HG03439 (cell line): Measurements from ENCODE around the gene TMEM95.
"Not testable (repeated sequence)": the region's sequence is repeated elsewhere in the genome, so short reads cannot be mapped to it uniquely, and the experiment has no call there.

ENCODE experiments used
- ATAC-seq: cut with Tn5 transposase; IDR thresholded peaks from one replicate; pipeline ENCODE4 v1.9.1; 2021; ENCODE audit warnings: mild to moderate bottlenecking, moderate library complexity; ENCODE audit not compliant: unreplicated experiment

The TMEM95 gene

DNA sequence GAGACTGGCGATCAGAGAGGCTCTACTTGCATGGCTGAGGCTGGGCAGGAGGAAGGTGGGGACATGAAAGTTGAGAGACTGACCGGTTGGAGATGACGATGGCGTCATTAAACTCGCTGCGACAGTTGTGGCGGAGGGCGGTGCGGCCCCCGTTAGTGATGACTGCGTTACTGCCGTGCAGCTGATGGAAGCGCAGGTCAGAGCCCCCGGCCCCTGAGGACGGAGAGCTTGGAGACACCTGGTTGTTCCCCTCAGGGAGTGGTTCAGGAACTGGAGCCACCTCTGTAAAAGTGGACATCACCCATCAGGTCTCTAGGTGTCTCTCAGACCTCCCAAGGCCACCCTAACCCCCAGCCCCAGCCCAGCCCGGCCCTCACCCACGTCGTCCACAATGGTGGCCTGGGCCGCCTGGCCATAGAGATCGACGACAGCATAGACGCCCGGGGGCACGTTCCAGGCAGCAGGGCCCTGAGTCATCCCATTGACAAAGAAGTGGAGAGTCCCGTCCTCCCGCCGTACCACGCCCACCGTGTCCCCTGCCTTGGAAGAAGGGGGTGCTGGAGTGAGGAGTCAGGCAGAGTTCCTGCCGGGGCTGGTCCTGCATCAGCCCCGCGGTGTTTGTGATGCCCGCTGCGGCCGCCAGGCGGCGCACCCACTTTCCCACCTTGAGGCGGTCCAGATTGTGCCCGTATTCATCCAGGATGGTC, 31.1 kb upstream of the TMEM95 start:
- ATAC-seq: no peak

DNA sequence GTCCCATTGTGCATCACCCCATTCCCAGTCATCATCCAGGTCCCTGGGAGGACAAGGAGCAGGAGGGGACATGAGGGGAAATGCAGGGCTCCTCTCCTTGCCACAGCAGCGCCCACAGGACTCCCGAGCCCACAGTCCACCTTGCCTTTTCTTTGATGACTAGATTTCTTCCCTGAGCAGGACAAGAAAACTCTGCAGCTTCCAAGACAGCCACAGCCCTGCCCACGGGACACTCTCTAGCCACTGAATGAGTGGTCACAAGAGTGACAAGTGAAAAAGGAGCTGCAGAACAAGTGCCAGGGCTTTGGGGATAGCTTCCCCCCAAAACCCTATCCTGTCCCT, 30.5 kb upstream of the TMEM95 start:
- no peak for ATAC-seq

DNA sequence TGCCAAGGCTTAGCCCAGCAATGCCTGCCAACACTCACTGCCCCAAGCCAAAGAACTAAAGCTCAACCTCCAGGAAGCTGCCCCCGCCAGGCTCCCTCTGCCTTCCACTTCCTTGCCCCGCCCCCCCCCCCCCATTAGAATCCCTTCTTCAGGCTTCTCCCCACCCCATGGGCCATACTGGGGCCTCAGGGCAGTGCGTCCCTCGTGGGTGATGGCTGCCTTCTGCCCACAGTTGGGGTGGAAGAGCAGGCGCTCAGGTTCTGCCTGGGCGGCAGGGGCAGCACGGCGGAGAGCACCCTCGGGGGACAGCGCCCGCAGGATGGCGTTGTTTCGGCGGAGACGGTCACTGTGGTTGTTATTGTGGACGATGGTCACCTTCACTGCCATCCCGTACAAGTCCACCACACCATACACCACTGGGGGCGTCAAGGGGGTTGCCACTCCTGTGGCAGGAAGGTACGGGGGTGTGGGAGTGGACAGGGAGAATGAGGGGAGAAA, 29.9 kb upstream of the TMEM95 start:
- no peak for ATAC-seq

DNA sequence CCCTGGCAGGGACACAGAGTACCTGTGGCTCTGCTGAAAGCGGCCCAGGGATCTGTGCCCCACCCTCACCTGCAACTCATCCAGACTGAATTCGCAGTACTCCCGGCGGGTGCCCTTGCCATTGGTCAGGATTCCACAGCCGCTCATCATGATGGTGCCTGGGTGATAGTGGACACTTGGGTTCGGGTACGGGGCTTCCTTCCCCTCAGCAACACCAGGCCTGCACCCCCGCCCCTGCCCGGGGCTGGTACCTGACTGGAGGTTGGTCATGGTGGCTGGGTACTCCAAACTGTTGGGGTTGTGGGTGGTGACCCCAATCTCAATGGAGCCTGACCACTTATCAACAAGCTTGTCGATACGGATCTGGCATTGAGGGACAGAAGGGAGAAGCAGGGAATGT, 28.8 kb upstream of the TMEM95 start:
- ATAC-seq: no peak

DNA sequence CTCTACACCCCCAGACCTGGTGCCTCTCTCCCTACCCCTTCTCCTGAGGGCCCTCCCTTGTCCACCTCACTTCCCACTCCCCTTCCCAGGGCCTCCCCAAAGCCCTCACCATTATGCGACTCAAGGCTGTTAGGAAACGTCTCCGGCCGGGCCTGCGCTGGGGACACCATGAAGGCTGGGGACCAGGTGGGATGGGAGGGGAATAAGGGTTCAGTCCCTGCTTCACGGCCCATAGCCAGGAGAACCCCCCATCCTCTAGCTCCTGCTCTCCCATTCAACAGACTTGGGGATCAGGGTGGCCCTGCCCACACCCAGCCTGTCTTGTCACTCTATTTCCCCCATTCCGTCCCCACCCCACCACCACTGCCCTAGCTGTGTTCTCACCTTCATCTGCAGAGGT, 27.9 kb upstream of the TMEM95 start:
- no peak for ATAC-seq

DNA sequence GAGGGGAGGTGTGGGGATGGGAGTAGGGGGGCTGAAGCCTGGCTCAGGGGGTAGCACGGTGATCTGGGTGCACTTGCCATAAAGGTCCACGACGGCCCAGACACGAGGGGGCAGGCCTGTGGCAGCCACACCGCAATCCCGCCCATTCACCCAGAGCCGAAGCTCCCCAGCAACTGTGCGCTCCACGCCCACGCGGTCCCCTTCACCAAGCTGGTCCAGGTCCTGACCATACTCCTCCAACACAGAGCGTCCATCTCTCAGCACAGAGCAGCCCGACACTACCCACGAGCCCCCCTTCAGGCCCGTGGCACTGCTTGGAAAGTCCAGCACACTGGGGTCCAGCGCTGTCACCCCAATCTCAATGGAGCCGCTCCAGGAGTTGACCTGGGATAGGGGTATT, 27.5 kb upstream of the TMEM95 start:
- ATAC-seq: no peak

DNA sequence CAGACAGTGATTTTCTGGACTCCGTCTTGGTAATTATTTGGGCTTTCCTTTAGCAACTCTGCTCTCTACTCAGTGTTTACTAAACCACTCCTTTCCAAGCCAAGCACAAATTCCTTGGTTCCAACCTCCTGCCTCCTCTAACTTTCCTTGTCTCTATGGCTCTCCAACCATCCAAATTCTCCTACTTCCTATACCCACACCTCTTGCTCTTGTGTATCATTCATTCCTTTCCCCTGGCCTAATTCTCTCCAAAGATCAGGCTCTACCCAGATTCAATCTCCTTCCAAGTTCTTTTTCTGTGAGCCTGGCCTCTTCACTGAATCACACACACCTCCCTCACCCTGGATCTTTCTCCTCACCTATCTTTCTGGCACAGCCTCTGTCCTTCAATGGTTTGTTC, 26.9 kb upstream of the TMEM95 start:
- no peak for ATAC-seq

DNA sequence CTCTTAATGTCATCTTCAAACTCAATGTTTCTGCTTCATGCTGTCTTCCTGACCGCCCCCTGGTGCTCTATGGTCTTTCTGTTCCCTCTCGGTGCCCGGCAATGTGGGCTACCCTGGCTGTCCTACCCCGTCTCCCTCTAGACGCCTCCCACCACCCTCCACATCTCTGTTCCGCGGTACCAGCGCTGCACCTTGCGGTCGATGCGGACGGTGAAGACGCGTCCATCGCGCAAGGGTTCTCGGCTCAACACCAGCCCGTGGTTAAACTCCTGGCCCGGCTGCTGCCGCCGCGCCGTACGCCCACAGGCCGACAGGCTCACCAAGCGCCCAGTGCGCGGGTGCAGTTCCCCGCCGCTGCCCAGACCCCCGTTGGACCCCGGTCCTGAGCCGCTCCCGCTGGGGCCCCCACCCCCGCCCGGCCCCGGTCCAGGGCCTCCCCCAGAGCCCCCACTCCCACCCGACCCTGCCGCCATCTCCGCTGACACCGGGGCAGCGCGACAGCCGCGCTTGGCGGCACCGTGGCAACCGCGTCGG, 26.0 kb upstream of the TMEM95 start, which contains the start of gene NEURL4:
Gene NEURL4 (minus strand): TSS at position 496 of the 534 bp plus-strand sequence. CDS start 23 bp downstream, at position 473.
- peak; percentile 3 for ATAC-seq

DNA sequence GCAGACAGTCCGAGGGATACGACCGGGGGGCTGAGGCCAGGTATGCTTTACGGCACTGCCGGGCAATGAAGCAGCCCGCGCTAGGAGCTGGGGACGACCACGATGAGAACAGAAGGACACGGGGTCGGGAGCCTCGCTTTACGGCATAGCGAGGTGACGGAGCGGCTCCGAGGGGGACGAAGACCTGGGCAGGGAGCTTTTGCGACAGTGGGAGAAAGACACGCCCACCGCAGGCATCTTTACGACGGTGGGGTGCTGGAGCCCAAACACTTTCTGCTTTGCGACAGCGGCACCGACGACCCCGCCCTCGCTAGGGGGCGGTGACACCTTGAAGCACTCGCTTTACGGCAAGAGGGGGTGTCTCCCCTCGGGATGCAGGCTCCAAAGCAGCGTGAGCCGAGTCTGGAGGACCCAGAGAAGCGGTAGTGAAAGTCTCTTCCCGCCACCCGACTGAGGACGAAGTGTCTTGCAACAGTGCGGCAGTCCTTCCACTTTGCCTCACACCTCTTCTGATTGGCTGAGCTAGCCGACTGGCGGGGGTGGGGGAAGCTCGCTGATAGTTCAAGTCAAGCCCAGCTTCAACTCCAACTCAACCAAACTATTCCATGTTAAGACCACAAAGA, 25.5 kb upstream of the TMEM95 start:
- peak; percentile 61 for ATAC-seq

DNA sequence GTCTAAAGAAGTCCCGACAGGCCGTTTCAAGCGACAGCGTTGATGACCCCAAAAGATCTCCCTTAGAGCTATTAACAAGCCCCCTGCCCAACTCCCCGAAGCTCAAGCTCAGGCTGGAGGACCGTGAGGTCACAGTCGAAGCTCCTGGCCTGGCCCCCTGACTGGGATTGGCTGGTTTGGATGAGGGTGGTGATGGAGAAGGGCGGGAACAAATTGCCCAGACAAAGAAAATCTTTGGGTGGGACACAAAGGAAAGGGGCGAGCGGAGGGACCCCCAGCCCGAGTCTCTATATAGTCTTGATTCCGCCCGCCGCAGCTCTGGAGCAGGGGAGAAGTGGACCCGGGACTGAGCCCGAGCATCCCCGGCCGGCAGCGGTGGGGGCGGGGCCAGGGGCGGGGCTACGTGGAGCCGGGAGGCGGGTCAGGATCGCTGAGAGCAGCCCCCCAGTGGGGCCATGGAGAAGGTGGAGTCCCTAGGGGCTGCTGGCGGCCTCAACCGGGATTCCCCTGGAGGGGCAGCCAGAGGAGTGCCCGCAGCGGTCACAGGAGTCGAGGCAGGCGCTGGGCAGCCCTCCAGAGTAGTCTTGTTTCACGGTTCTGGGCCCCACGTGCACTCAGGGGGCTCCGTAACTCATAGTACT, 24.8 kb upstream of the TMEM95 start:
- ATAC-seq: peak; percentile 43

DNA sequence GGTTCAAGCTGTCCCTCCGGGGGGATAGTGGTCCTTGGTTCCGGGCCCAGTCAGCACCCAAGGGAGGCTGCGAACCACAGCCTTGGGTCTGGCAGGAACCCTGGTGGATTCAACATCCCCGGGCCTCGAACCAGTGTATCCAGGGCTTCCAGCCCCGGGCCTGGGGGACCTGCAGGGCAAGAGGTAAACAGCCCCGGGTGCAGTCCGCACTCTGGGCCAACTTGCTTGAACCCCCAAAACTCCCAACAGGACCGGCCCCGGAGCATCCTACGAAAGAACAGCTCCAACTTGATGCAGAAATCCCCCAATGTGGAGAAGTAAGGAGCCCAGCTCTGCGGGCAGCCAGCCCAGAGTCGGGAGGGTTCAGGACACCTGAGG, 24.3 kb upstream of the TMEM95 start:
- no peak for ATAC-seq

DNA sequence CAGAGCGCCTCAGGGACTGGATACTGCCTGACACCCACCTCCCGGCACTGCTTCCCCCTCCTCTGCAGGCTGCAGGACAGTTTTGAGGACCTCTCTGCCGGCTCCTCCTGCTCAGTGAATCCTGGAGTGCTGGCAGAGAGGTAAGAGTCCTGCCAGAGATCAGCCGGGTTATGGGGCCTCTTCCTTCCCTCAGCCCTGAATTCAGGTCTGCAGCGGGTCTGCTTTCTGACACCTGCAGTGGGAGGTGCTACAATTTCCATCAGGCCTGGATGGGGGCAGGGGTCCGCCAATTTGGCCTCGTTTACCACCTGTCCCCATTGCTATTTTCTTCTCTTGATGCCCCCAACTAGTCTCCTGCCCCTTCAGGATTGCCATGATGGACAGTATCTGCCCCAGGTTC, 22.8 kb upstream of the TMEM95 start:
- ATAC-seq: no peak

DNA sequence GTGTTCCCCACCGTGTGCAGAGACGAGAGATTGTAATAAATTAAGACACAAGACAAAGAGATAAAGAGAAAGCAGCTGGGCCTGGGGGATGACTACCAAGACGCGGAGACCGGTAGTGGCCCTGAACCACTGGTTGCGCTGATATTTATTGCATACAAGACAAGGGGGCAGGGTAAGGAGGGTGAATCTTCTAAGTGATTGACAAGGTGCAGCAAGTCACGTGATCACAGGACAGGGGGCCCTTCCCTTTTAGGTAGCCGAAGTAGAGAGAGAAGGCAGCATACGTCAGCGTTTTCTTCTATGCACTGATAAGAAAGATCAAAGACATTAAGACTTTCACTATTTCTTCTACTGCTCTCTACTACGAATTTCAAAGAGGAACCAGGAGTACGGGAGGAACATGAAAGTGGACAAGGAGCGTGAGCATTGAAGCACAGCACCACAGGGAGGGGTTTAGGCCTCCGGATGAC, 22.3 kb upstream of the TMEM95 start:
- not testable (repeated sequence) for ATAC-seq

DNA sequence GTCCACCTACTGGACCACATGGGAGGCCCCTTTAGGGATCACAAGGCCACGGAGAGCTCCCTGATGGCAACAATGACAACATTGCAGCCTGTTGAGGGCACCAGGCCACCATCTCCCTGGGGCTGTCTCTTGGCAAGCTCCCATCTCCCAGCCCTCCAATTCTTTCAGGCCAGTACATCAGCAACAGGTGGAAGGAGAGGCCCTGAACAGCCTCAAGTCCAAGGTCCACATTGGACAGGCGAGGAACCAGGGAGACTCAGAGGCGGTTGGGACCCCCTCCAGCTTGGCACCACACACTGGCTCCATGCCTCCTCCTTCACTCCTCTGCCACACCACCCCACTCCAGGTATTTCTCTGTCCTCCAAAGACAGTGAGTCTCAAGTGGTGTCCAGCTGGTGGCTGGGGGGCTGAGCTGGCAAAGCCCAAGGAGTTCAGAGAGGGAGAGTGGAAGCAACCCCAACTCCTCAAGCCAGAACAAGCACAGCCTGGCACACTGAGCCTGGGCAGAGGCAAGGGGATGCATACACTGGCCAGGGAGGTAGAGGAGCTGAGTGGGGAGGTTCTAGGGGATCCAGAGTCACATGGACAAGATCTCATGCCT, 19.9 kb upstream of the TMEM95 start:
- no peak for ATAC-seq

DNA sequence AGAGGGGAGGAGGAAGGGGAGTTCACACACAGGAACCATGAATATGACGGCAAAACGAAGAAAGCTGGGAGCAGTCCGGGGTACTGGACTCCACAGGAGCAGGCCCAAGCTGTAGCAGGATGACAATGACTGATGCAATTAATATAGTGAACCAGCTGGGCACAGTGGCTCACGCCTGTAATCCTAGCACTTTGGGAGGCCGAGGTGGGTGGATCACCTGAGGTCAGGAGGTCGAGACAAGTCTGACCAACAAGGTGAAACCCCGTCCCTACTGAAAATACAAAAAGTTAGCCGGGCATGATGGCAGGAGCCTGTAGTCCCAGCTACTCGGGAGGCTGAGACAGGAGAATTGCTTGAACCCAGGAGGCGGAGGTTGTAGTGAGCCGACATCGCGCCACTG, 19.2 kb upstream of the TMEM95 start:
- ATAC-seq: not testable (repeated sequence)

DNA sequence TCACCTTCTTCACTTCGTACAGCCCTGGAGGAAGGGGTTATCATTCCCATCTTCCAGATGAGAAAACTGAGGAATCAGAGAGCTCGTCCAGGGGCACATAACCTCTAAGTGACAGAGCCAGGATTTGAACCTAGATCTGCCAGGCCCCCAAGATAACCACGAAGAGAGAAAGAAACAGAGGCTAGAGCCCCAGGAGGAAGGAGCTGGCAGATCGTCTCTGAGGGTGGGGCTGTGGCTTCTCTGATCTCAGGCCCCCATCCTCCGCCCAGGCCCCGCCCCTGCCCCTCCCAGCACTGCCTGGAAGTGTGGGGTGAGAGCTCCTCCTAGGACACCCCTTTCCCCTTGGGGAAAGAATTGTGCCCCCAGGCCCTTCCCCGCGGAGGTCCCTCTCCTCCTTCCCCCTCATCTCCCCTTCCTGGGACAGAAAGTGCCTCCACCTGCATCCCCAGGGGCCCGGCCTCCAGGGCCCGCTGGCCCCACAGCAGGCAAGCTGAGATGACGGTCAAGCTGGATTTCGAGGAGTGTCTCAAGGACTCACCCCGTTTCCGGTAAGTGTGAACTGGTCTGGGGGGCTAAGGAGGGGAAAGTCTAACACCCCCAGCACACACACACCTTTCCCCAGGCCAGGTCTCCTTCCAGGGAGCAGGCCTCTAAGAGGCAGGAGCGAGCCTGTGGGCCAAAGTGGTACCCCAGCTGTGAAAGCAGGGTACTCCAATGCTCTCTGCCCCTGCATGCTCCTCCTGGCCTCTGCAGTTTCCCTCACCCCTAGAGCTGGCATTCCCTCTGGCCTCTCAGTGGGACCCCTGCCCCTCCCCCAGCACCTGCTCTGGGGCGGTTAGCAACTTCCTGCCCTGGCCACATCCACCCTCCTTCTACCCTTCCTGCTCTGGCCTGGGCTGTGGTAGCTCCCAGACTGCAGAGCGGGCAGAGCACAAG, 18.4 kb upstream of the TMEM95 start, which contains the start of gene ACAP1:
Gene ACAP1 (plus strand): TSS at position 290 of the 936 bp plus-strand sequence. CDS start 206 bp downstream, at position 496.
- peak; percentile 50 for ATAC-seq

DNA sequence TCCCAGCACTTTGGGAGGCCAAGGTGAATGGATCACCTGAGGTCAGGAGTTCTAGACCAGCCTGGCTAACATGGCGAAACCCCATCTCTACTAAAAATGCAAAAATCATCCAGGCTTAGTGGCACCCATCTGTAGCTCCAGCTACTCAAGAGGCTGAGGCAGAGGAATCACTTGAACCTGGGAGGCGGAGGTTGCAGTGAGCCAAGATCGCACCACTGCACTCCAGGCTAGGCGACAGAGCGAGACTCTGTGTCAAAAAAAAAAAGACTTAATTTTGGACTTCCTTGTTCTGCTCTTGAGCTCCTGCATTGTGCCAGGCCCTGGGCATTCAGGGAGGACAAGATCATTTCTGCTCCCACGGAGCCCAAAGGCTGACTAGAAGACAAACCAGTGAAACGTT, 17.4 kb upstream of the TMEM95 start:
- not testable (repeated sequence) for ATAC-seq

DNA sequence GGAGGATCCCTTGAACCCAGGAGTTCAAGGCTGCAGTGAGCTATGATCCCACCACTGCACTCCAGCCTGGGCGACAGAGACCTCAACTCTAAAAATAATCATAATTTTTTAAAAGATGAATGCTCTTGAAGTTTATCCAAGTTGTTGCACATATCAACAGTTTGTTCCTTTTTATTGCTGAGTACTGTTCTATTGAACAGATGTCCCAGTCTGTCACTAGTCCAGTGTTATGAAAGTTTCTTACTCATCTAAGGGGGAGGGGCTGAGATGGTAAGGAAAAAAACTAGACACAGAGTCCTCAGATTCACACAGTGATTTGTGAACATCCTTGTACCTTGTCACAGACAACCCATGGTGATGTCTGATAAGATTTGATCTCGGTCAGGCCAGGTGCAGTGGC, 14.8 kb upstream of the TMEM95 start:
- no peak for ATAC-seq

DNA sequence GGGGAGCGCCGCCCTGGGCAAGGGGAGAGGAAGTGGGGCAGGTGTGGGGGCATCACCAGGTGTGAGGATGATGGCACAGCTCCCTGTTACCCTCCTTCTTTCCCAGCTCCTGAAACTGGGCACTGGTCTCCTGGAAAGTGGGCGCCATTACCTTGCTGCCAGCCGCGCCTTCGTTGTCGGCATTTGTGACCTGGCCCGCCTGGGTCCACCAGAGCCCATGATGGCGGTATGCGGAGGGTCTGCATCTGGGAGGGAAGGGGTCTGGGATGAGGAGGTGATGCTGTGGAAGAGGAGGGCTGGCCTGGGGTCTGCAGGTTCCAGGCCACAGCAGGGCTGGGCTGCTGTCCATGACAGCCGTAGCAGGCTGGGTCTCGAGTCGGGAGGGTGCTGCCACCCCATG, 13.1 kb upstream of the TMEM95 start:
- no peak for ATAC-seq

DNA sequence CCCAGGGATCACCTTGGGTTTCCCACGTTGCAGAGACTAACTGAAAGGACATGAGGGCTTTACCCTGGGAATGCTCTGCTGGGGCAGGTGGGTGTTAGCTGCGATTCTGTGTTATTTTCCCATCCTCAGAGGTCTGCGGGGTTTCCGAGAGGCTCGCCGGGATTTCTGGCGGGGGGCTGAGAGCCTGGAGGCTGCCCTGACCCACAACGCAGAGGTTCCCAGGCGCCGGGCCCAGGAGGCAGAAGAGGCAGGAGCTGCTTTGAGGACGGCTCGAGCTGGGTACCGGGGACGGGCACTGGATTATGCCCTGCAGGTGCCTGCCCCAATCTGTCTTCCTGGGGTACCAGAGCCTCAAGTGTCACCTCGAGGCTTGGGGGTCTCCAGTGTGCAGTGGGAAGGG, 11.7 kb upstream of the TMEM95 start:
- no peak for ATAC-seq
